Measurements from ENCODE around the gene PRICKLE2.

Gene PRICKLE2

GRCh38 chr3:64268926-64269325 lies 43.7 kb upstream of the PRICKLE2 start:
- 100% methylated on average over 2 of the region's 4 CpGs for WGBS (ENCODE audit: insufficient coverage)
- H3K4me1 ChIP-seq (ENCODE audit: control extremely low read depth in 1 of 4, control insufficient read depth in 4 of 4, insufficient read depth in 4 of 4, low read length in 3 of 4), result no peaks in the 10 kb centered on the region
- no peak for DNase-seq
- no peaks in the 10 kb centered on the region for H3K36me3 ChIP-seq (ENCODE audit: control insufficient read depth in 4 of 4, insufficient read depth in 4 of 4, low read length in 3 of 4)
- ChIA-PET POLR2A (no interaction called here), CTCF (no interaction called here)
- H3K4me3 ChIP-seq (ENCODE audit: control insufficient read depth in 1 of 7, extremely low read depth in 1 of 7, insufficient read depth in 4 of 7, low read depth in 2 of 7, low read length in 6 of 7), result no peak overlapping the region
- peaks cover 0 to 14% (median 0%) of the 10 kb centered on the region in 5 experiments for H3K9me3 ChIP-seq (ENCODE audit: control extremely low read depth in 1 of 5, control insufficient read depth in 4 of 5, insufficient read depth in 2 of 5, low read depth in 1 of 5, low read length in 4 of 5)
- H3K27me3 ChIP-seq (replicated peaks in 2 of 5; ENCODE audit: control insufficient read depth in 4 of 5, insufficient read depth in 5 of 5, low read length in 4 of 5), result peaks cover 10 to 50% (median 23%) of the 10 kb centered on the region in 5 experiments
- H3K27ac ChIP-seq (ENCODE audit: insufficient read depth in 1 of 2, low read depth in 1 of 2, low read length in 2 of 2, poor library complexity in 1 of 2, severe bottlenecking in 2 of 2), result no peak overlapping the region

- H3K27ac ChIP-seq (ENCODE audit: insufficient read depth in 1 of 2, low read depth in 1 of 2, low read length in 2 of 2, poor library complexity in 1 of 2, severe bottlenecking in 2 of 2), result no peak overlapping the region
- CTCF ChIA-PET, result interaction anchor here (0.7 to 1.1 kb wide), 2 partner anchors 17 to 447 kb away, joined by 3 read pairs; no protein-coding TSS in a partner anchor
- POLR2A ChIA-PET, result no interaction called here
- no peak overlapping the region for H3K4me3 ChIP-seq (ENCODE audit: control insufficient read depth in 1 of 7, extremely low read depth in 1 of 7, insufficient read depth in 4 of 7, low read depth in 2 of 7, low read length in 6 of 7)
- peaks cover 0 to 14% (median 0%) of the 10 kb centered on the region in 5 experiments for H3K9me3 ChIP-seq (ENCODE audit: control extremely low read depth in 1 of 5, control insufficient read depth in 4 of 5, insufficient read depth in 2 of 5, low read depth in 1 of 5, low read length in 4 of 5)
- no peaks in the 10 kb centered on the region for H3K4me1 ChIP-seq (ENCODE audit: control extremely low read depth in 1 of 4, control insufficient read depth in 4 of 4, insufficient read depth in 4 of 4, low read length in 3 of 4)
- 20% methylated on average over 29 of the region's 33 CpGs for whole genome bisulfite sequencing (ENCODE audit: insufficient coverage)
- no peak for DNase-seq
- H3K27me3 ChIP-seq (replicated peaks in 2 of 5; ENCODE audit: control insufficient read depth in 4 of 5, insufficient read depth in 5 of 5, low read length in 4 of 5), result peaks cover 10 to 59% (median 23%) of the 10 kb centered on the region in 5 experiments
- no peaks in the 10 kb centered on the region for H3K36me3 ChIP-seq (ENCODE audit: control insufficient read depth in 4 of 4, insufficient read depth in 4 of 4, low read length in 3 of 4)
Measured at GRCh38 chr3:64267721-64268604, 42.7 kb upstream of the PRICKLE2 start.

DNA sequence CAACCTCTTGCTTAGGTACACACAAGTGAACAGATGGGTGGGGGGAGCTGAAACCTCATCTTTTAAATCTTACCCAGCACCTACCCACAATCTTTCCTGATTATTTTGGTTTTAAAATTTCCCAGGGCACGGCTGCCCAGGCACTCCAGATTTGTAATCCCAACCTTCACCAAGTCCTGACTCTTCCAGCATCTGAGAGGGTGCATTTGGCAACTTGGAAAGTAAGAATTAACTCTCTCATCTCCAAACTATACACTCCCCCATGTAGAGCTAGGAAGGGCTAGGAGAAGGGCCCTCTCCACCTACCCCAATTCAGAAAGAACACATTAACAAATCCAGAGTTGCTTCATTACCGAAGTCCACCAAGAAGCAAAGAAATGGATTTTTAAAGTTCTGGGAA lies 41.7 kb upstream of the PRICKLE2 start:
- Histone ChIP-seq H3K27ac (ENCODE audit: insufficient read depth in 1 of 2, low read depth in 1 of 2, low read length in 2 of 2, poor library complexity in 1 of 2, severe bottlenecking in 2 of 2) (no peak overlapping the region), H3K9me3 (ENCODE audit: control extremely low read depth in 1 of 5, control insufficient read depth in 4 of 5, insufficient read depth in 2 of 5, low read depth in 1 of 5, low read length in 4 of 5) (peaks cover 0 to 14% (median 0%) of the 10 kb centered on the region in 5 experiments), H3K36me3 (ENCODE audit: control insufficient read depth in 4 of 4, insufficient read depth in 4 of 4, low read length in 3 of 4) (no peaks in the 10 kb centered on the region), H3K4me1 (ENCODE audit: control extremely low read depth in 1 of 4, control insufficient read depth in 4 of 4, insufficient read depth in 4 of 4, low read length in 3 of 4) (no peaks in the 10 kb centered on the region), H3K4me3 (ENCODE audit: control insufficient read depth in 1 of 7, extremely low read depth in 1 of 7, insufficient read depth in 4 of 7, low read depth in 2 of 7, low read length in 6 of 7) (no peak overlapping the region), H3K27me3 (replicated peaks in 2 of 5; ENCODE audit: control insufficient read depth in 4 of 5, insufficient read depth in 5 of 5, low read length in 4 of 5) (peaks cover 10 to 63% (median 23%) of the 10 kb centered on the region in 5 experiments)
- ChIA-PET CTCF (interaction anchor here (1.1 kb wide), 1 partner anchor 18 kb away, joined by 3 read pairs; no protein-coding TSS in a partner anchor), POLR2A (no interaction called here)
- DNase-seq, result no peak
- no CpG with 5 or more reads among the region's 2 CpGs for WGBS (ENCODE audit: insufficient coverage)

DNA sequence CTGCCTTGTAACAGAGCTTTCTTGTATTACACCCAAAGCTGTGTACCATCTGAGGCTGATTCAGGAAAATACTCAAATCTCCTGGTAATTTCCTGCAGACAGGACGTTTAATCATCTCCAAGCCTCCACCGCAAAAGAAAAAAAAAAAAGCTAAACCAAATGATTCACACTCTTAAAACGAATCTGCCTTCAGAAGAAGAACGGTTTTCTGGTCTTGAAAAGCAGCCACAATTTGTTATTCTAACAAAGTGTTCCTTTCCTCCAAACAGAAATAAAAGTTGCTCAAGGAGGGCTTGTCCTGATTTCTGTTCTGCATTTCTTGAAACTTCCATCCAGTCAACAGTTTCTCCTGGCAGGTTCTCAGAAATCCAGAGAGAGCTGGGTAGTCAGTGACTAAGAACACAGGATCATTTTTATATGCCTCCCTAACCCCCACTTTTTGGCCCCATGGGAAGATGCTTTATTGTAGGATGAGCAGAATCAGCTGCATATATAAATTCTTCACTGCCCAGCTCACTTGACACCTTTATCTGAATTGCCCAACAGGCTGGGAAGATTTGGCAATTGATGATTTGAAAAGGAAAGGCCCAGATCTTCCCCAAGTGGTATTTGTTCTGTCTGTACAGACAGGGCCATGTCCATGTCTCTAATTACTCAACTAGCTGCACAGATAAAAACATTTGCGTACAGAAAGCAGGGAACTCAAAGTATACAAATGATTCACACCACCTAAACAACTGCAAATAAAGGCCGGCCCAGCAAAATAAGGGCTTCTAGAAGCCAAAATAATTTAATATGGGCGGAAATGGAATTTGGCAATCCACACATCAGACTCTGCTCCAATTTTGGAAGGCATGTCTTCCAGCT lies 41.0 kb upstream of the PRICKLE2 start:
- DNase-seq, result no peak
- ChIA-PET CTCF (no interaction called here), POLR2A (no interaction called here)
- H3K9me3 ChIP-seq (ENCODE audit: control extremely low read depth in 1 of 5, control insufficient read depth in 4 of 5, insufficient read depth in 2 of 5, low read depth in 1 of 5, low read length in 4 of 5), result peaks cover 0 to 10% (median 0%) of the 10 kb centered on the region in 5 experiments
- H3K36me3 ChIP-seq (ENCODE audit: control insufficient read depth in 4 of 4, insufficient read depth in 4 of 4, low read length in 3 of 4), result no peaks in the 10 kb centered on the region
- peaks cover 10 to 63% (median 23%) of the 10 kb centered on the region in 5 experiments for H3K27me3 ChIP-seq (replicated peaks in 2 of 5; ENCODE audit: control insufficient read depth in 4 of 5, insufficient read depth in 5 of 5, low read length in 4 of 5)
- H3K4me3 ChIP-seq (ENCODE audit: control insufficient read depth in 1 of 7, extremely low read depth in 1 of 7, insufficient read depth in 4 of 7, low read depth in 2 of 7, low read length in 6 of 7), result no peak overlapping the region
- H3K4me1 ChIP-seq (ENCODE audit: control extremely low read depth in 1 of 4, control insufficient read depth in 4 of 4, insufficient read depth in 4 of 4, low read length in 3 of 4), result no peaks in the 10 kb centered on the region
- WGBS (ENCODE audit: insufficient coverage), result 80% methylated on average over 4 of the region's 7 CpGs
- H3K27ac ChIP-seq (ENCODE audit: insufficient read depth in 1 of 2, low read depth in 1 of 2, low read length in 2 of 2, poor library complexity in 1 of 2, severe bottlenecking in 2 of 2), result no peak overlapping the region

GRCh38 chr3:64265646-64266045 lies 40.4 kb upstream of the PRICKLE2 start:
- H3K36me3 ChIP-seq (ENCODE audit: control insufficient read depth in 4 of 4, insufficient read depth in 4 of 4, low read length in 3 of 4), result no peaks in the 10 kb centered on the region
- WGBS (ENCODE audit: insufficient coverage), result 7% methylated on average over 2 of the region's 3 CpGs
- H3K4me3 ChIP-seq (ENCODE audit: control insufficient read depth in 1 of 7, extremely low read depth in 1 of 7, insufficient read depth in 4 of 7, low read depth in 2 of 7, low read length in 6 of 7), result no peak overlapping the region
- peaks cover 10 to 63% (median 23%) of the 10 kb centered on the region in 5 experiments for H3K27me3 ChIP-seq (replicated peaks in 2 of 5; ENCODE audit: control insufficient read depth in 4 of 5, insufficient read depth in 5 of 5, low read length in 4 of 5)
- no peak overlapping the region for H3K27ac ChIP-seq (ENCODE audit: insufficient read depth in 1 of 2, low read depth in 1 of 2, low read length in 2 of 2, poor library complexity in 1 of 2, severe bottlenecking in 2 of 2)
- H3K9me3 ChIP-seq (ENCODE audit: control extremely low read depth in 1 of 5, control insufficient read depth in 4 of 5, insufficient read depth in 2 of 5, low read depth in 1 of 5, low read length in 4 of 5), result peaks cover 0 to 8% (median 0%) of the 10 kb centered on the region in 5 experiments
- no peaks in the 10 kb centered on the region for H3K4me1 ChIP-seq (ENCODE audit: control extremely low read depth in 1 of 4, control insufficient read depth in 4 of 4, insufficient read depth in 4 of 4, low read length in 3 of 4)
- no peak for DNase-seq
- CTCF ChIA-PET, result no interaction called here
- POLR2A ChIA-PET, result no interaction called here

DNA sequence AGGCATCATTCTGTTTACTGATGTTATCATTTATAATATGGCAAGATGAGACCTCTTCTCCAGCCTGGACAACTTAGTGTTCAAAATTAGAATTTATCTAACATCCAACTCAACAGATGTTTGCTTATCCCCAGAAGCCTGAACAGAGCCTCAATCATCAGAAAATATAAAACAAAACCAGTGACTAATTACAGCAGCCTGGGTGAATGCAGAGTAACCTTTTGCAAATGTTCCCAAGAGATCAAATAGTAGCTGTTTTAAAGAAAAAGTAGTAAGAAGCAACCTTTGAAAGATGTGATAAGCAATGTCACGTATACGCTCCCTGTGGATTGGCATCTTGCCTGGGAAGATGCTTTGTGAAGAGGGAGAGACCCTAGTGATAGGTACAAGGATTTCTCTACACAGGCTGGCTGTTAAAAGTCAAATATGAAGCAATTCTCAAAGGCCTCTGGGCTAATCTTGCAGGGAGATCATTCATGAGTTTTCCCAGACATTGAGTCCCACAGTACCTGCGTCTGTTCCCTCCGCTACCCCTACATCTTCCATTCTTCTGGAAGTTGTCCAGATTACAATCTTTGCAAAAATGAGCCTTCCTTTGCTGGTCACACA lies 39.3 kb upstream of the PRICKLE2 start:
- Histone ChIP-seq H3K27ac (ENCODE audit: insufficient read depth in 1 of 2, low read depth in 1 of 2, low read length in 2 of 2, poor library complexity in 1 of 2, severe bottlenecking in 2 of 2) (no peak overlapping the region), H3K9me3 (ENCODE audit: control extremely low read depth in 1 of 5, control insufficient read depth in 4 of 5, insufficient read depth in 2 of 5, low read depth in 1 of 5, low read length in 4 of 5) (peaks cover 0 to 3% (median 0%) of the 10 kb centered on the region in 5 experiments), H3K4me3 (ENCODE audit: control insufficient read depth in 1 of 7, extremely low read depth in 1 of 7, insufficient read depth in 4 of 7, low read depth in 2 of 7, low read length in 6 of 7) (no peak overlapping the region), H3K4me1 (ENCODE audit: control extremely low read depth in 1 of 4, control insufficient read depth in 4 of 4, insufficient read depth in 4 of 4, low read length in 3 of 4) (no peaks in the 10 kb centered on the region), H3K27me3 (replicated peaks in 2 of 5; ENCODE audit: control insufficient read depth in 4 of 5, insufficient read depth in 5 of 5, low read length in 4 of 5) (peaks cover 10 to 61% (median 23%) of the 10 kb centered on the region in 5 experiments), H3K36me3 (ENCODE audit: control insufficient read depth in 4 of 4, insufficient read depth in 4 of 4, low read length in 3 of 4) (no peaks in the 10 kb centered on the region)
- WGBS (ENCODE audit: insufficient coverage), result 93% methylated on average over 3 of the region's 4 CpGs
- CTCF ChIA-PET, result no interaction called here
- no peak for DNase-seq
- POLR2A ChIA-PET, result no interaction called here

All from common myeloid progenitor, CD34-positive (primary cell).